Mucosa of rectum (tissue), 2 donors: Measurements from ENCODE around the gene RNH1.

ENCODE experiments used
- H3K27ac ChIP-seq, 2 donors: one replicate each; pipeline ENCODE4 v1.7.0; 2013; ENCODE audit warnings: inconsistent platforms in 2 of 2, low read depth in 2 of 2, low read length in 2 of 2
- H3K27me3 ChIP-seq, 2 donors: one replicate each; pipeline ENCODE4 v1.7.0; 2013; ENCODE audit warnings: low read length in 2 of 2; ENCODE audit not compliant: control insufficient read depth in 2 of 2, insufficient read depth in 2 of 2
- H3K36me3 ChIP-seq, 2 donors: one replicate each; pipeline ENCODE4 v1.7.0; 2013; ENCODE audit warnings: low read length in 2 of 2; ENCODE audit not compliant: control insufficient read depth in 2 of 2, insufficient read depth in 2 of 2
- H3K4me1 ChIP-seq, 2 donors: one replicate each; pipeline ENCODE4 v1.7.0; 2013; ENCODE audit warnings: low read length in 2 of 2, mild to moderate bottlenecking in 1 of 2; ENCODE audit not compliant: control insufficient read depth in 2 of 2, insufficient read depth in 2 of 2
- H3K4me3 ChIP-seq, 2 donors: one replicate each; pipeline ENCODE4 v1.7.0; 2013; ENCODE audit warnings: low read length in 2 of 2
- H3K9ac ChIP-seq, 2 donors: one replicate each; pipeline ENCODE4 v1.7.0; 2013; ENCODE audit warnings: low read length in 2 of 2, low read depth in 1 of 2, mild to moderate bottlenecking in 1 of 2
- H3K9me3 ChIP-seq, 2 donors: one replicate each; pipeline ENCODE4 v1.7.0; 2013; ENCODE audit warnings: low read length in 2 of 2; ENCODE audit not compliant: control insufficient read depth in 2 of 2
- donor health status: healthy.
- donor health status: Normal muscosa, but diverticular disease.

Gene RNH1

DNA sequence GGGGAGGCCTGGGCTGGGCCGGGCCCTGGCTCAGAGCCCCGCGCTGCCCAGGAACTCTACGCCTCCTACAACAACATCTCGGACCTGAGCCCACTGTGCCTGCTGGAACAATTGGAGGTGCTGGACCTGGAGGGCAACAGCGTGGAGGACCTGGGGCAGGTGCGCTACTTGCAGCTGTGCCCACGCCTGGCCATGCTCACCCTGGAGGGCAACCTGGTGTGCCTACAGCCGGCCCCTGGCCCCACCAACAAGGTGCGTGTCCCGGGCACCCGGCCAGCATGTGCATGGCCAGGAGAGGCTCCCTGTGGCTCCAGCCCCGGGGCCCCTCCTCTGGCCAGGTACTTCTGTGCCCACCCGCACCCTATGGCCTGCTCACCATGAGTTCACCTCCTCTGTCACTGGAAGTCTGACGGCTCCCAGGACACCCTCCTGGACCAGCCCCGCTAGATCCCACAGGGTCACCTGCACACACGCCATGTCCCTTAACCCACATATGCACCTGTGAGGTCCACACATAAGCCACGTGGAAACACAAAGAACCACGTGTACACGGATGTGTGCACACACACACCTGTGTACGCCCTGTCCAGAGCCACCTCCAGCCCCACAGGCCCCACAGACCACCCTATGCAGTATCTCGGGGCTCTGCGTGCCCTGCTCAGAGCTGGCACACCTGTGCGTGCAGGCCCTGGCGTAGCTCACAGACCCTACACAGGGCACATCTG lies 43.1 kb upstream of the RNH1 start:
- H3K9me3 ChIP-seq = no peaks in the 10 kb centered on the region
- H3K27me3 ChIP-seq = peaks cover 0 to 3% of the 10 kb centered on the region in 2 donors
- no peak overlapping the region for H3K4me3 ChIP-seq
- no peak overlapping the region for H3K27ac ChIP-seq
- no peak overlapping the region for H3K9ac ChIP-seq
- peaks cover 10 to 12% of the 10 kb centered on the region in 2 donors for H3K4me1 ChIP-seq
- H3K36me3 ChIP-seq = peaks cover 0 to 3% of the 10 kb centered on the region in 2 donors

DNA sequence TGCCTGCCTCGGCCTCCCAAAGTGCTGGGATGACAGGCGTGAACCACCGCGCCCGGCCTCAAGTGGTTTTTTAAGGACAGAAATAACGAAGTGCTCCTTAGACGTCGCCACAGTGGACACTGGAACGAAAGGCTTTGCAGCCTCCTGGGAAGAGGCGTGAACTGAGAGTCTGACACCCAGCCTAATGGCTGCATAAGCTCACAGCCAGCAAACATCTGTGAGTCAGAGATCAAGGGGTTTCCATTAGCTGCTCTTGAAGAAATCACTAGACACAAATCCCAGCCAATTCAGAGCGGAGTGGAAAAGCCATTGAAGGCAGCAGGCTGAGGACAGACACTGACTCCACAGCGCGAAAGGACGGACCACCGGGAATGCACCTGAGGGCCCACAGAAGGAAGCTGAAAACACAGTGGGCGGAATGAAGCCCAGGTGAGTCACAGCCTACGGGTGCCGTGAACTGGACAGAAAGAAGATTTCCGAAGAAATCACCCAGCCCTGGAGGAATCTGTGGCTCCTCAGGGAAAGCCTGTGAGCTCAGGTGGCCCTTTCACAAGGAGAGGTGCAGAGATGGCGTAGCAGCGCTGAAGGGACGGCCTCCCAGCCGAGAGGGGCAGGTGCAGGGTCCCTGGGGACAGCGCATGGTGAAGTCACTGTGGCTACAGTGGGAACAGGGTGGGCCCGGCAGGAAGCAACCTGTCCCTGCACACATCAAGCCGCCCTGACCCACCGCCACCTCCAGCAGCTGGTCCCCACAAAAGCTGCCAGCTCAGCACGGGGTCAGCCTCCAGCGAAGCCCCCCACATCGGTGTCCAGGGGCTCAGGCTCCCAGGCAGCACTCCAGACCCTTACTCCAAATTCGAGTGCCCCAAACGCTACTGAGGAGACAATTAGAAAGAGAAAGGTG lies 41.9 kb upstream of the RNH1 start:
- Histone ChIP-seq H3K4me1 (peaks cover 2 to 6% of the 10 kb centered on the region in 2 donors), H3K36me3 (peaks cover 0 to 3% of the 10 kb centered on the region in 2 donors), H3K27ac (no peak overlapping the region), H3K4me3 (no peak overlapping the region), H3K27me3 (peaks cover 0 to 3% of the 10 kb centered on the region in 2 donors), H3K9ac (no peak overlapping the region), H3K9me3 (no peaks in the 10 kb centered on the region)

GRCh38 chr11:545171-545570 lies 38.1 kb upstream of the RNH1 start:
- Histone ChIP-seq H3K4me3 (no peak overlapping the region), H3K27me3 (no peaks in the 10 kb centered on the region), H3K9me3 (no peaks in the 10 kb centered on the region), H3K36me3 (peaks cover 0 to under 1% of the 10 kb centered on the region in 2 donors), H3K27ac (no peak overlapping the region), H3K9ac (no peak overlapping the region), H3K4me1 (peaks cover 0 to 9% of the 10 kb centered on the region in 2 donors)

DNA sequence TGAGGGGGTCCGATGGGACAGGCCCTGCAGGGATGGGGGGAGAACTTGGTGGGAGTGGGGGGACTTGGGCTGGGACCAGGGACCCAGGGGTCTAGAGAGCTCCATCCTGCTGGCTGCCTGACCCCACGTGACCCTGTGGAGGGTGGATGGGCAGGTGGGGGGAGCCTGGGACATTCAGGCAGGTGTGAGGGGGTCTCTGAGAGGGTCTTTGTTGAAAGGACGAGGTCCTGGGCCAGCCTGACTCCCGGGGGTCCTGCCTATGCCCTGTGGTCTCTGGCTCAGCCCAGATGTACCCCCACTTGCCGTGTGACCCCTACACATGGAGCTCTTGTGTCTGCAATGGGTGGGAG lies 37.8 kb upstream of the RNH1 start:
- no peak overlapping the region for H3K27ac ChIP-seq
- H3K9me3 ChIP-seq = no peaks in the 10 kb centered on the region
- H3K27me3 ChIP-seq = no peaks in the 10 kb centered on the region
- no peaks in the 10 kb centered on the region for H3K36me3 ChIP-seq
- H3K4me3 ChIP-seq = no peak overlapping the region
- no peak overlapping the region for H3K9ac ChIP-seq
- peaks cover 0 to 9% of the 10 kb centered on the region in 2 donors for H3K4me1 ChIP-seq

DNA sequence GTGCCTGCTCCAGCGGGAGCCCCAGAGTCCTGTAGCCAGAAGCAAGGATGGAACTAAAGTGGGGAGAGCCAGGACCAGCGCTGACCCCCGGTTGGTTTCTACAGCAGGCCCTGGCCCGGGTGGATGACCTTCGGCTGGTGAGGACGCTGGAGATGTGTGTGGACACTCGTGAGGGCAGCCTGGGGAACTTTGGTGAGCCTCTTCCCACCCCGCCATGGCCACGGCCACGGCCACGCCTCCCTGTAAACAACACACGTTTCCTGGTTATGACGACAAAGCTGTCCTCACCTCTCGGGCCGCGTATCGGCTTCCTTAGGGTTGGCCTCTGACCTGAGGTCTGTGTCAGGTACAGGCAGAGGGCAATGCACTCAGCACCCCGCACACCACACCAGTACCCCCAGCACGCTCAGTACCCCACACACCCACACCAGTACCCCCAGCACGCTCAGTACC lies 34.4 kb upstream of the RNH1 start:
- Histone ChIP-seq H3K36me3 (no peaks in the 10 kb centered on the region), H3K4me1 (peaks cover 9 to 17% of the 10 kb centered on the region in 2 donors), H3K27me3 (no peaks in the 10 kb centered on the region), H3K27ac (no peak overlapping the region), H3K9me3 (no peaks in the 10 kb centered on the region), H3K9ac (no peak overlapping the region), H3K4me3 (no peak overlapping the region)

GRCh38 chr11:540583-541432 lies 33.8 kb upstream of the RNH1 start:
- Histone ChIP-seq H3K9ac (no peak overlapping the region), H3K27me3 (no peaks in the 10 kb centered on the region), H3K27ac (no peak overlapping the region), H3K4me3 (no peak overlapping the region), H3K9me3 (no peaks in the 10 kb centered on the region), H3K4me1 (peaks cover 9 to 21% of the 10 kb centered on the region in 2 donors), H3K36me3 (no peaks in the 10 kb centered on the region)

GRCh38 chr11:539971-540481 lies 33.0 kb upstream of the RNH1 start:
- H3K4me1 ChIP-seq = peaks cover 9 to 21% of the 10 kb centered on the region in 2 donors
- H3K9me3 ChIP-seq = no peaks in the 10 kb centered on the region
- H3K4me3 ChIP-seq = no peak overlapping the region
- no peaks in the 10 kb centered on the region for H3K27me3 ChIP-seq
- H3K9ac ChIP-seq = no peak overlapping the region
- no peaks in the 10 kb centered on the region for H3K36me3 ChIP-seq
- no peak overlapping the region for H3K27ac ChIP-seq

DNA sequence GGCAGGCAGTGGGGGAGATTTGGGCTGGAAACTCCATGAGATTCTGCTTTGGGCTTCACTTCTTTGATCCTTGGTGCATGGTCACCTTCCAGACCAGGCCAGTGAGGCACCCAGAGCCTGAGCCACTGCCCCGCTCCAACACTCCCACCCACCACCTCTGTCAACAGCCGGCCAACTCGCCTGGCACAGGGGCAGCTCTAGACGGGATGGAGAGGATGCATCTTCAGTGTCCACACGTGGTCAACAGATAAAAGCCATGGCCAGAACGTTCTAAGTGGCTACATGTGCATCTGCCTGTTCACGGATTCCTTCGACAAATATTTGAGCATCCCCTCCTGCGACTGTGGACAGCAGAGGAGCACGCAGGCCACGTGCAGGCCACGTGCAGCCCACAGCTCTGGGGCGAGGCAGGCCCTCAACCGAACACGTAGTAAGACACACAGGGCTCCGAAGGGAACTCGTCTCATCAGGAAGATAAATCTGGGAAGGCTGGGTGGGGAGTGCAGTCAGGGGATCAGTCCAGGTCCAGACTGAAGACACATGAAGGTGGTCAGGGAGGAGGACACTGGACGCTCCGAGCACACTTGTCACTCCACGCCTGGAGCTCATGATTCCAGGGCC lies 31.5 kb upstream of the RNH1 start:
- Histone ChIP-seq H3K9ac (no peak overlapping the region), H3K27ac (no peak overlapping the region), H3K9me3 (no peaks in the 10 kb centered on the region), H3K36me3 (peaks cover 0 to under 1% of the 10 kb centered on the region in 2 donors), H3K4me1 (peaks cover 19 to 25% of the 10 kb centered on the region in 2 donors), H3K4me3 (no peak overlapping the region), H3K27me3 (no peaks in the 10 kb centered on the region)

DNA sequence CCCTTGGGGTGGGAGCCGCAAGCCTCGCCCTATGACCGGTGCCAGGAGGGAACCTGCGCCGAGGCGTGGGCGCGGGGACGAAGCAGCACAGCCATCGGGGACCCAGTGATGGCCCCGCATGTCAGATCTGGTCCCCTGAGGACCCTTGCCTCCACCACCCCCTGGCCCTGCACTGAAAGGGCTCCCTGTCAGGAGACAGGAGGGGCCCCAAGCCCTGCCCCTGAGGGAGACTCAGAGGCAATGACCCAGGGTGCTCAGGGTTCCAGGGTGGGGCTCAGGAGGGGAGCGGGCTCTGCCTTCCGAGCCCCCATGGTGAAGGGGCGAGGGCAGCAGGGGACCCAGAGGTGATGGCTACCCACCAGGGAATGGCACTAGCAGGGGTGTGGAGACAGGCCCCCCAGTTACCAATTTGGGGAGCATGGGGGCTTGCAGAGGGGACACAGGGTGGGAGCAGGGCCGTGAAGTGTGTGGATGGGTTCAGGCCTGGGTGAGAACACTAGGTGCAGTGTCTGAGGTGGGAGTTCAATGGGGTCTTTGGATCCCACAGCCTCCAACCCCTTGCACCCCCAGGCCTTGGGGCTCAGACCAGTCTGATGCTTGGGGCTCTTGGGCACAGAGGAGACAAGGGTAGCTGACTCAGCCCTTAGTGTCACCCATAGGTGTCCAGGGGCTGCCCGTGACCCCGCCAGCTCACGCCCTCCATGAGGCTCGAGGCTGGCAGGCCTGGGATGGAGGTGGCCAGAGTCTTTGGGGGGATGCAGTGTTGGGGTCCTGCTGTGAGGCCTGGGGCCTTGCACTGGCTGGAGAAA lies 30.8 kb upstream of the RNH1 start:
- H3K36me3 ChIP-seq = peaks cover 0 to 5% of the 10 kb centered on the region in 2 donors
- no peaks in the 10 kb centered on the region for H3K9me3 ChIP-seq
- H3K9ac ChIP-seq = peak overlapping the region; percentile 60 to 78
- H3K27me3 ChIP-seq = no peaks in the 10 kb centered on the region
- peak overlapping the region; percentile 65 to 70 for H3K4me3 ChIP-seq
- peak overlapping the region; percentile 85 to 87 for H3K27ac ChIP-seq
- H3K4me1 ChIP-seq = peaks cover 22 to 28% of the 10 kb centered on the region in 2 donors
